ENCODE measurements around the gene WFDC13. TPM values are rescaled to one million over a fixed set of nuclear protein-coding genes. Genes with fewer than 3 reads are reported as not detected.
"Not testable (repeated sequence)": the region's sequence is repeated elsewhere in the genome, so short reads cannot be mapped to it uniquely, and the experiment has no call there.

The WFDC13 gene, protein sequence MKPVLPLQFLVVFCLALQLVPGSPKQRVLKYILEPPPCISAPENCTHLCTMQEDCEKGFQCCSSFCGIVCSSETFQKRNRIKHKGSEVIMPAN
- total RNA-seq = not detected
- long read RNA-seq = 0 reads

DNA sequence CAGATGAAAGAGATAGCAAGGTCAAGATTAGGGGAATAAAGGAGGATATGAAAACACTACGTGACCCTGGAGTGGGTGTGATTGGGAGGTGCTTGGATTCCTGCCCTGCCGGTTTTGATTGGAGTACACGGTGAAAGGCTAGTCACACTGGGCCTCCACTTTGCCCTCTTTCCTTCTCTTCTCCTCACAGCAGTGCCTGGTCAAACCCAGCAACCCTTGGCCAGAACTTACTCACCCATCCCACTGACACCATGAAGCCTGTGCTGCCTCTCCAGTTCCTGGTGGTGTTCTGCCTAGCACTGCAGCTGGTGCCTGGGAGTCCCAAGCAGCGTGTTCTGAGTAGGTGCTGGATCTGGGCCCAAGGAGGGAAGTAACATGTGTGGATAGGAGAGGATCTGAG, at the start of gene WFDC13:
Gene WFDC13 (plus strand): TSS at position 166 of the 400 bp plus-strand sequence. CDS start 86 bp downstream, at position 252.
- H3K27me3 ChIP-seq = no peaks in the 10 kb centered on the region
- no peaks in the 10 kb centered on the region for H3K9me3 ChIP-seq
- ATAC-seq (peak; percentile 62), DNase-seq (no peak)
- H3K4me1 ChIP-seq = peaks cover 3% of the 10 kb centered on the region
- H3K27ac ChIP-seq = no peak within 1 kb of the TSS
- no peak within 1 kb of the TSS for H3K4me3 ChIP-seq
- TF ChIP-seq, protein P1, sequence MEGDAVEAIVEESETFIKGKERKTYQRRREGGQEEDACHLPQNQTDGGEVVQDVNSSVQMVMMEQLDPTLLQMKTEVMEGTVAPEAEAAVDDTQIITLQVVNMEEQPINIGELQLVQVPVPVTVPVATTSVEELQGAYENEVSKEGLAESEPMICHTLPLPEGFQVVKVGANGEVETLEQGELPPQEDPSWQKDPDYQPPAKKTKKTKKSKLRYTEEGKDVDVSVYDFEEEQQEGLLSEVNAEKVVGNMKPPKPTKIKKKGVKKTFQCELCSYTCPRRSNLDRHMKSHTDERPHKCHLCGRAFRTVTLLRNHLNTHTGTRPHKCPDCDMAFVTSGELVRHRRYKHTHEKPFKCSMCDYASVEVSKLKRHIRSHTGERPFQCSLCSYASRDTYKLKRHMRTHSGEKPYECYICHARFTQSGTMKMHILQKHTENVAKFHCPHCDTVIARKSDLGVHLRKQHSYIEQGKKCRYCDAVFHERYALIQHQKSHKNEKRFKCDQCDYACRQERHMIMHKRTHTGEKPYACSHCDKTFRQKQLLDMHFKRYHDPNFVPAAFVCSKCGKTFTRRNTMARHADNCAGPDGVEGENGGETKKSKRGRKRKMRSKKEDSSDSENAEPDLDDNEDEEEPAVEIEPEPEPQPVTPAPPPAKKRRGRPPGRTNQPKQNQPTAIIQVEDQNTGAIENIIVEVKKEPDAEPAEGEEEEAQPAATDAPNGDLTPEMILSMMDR (IDR thresholded peaks at IDR 0.05) = no peak
- no peaks in the 10 kb centered on the region for H3K36me3 ChIP-seq
- intact Hi-C loops (cut with DNase I) = no loop called here

DNA sequence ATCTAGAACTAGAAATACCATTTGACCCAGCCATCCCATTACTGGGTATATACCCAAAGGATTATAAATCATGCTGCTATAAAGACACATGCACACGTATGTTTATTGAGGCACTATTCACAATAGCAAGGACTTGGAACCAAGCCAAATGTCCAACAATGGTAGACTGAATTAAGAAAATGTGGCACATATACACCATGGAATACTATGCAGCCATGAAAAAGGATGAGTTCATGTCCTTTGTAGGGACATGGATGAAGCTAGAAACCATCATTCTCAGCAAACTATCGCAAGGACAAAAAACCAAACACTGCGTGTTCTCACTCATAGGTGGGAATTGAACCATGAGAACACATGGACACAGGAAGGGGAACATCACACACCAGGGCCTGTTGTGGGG, 44.8 kb upstream of the WFDC13 start:
- H3K4me3 ChIP-seq; ATAC-seq; H3K27ac ChIP-seq; H3K4me1 ChIP-seq; H3K9me3 ChIP-seq; H3K36me3 ChIP-seq; H3K27me3 ChIP-seq; intact Hi-C loops (cut with DNase I); DNase-seq: not testable (repeated sequence)

DNA sequence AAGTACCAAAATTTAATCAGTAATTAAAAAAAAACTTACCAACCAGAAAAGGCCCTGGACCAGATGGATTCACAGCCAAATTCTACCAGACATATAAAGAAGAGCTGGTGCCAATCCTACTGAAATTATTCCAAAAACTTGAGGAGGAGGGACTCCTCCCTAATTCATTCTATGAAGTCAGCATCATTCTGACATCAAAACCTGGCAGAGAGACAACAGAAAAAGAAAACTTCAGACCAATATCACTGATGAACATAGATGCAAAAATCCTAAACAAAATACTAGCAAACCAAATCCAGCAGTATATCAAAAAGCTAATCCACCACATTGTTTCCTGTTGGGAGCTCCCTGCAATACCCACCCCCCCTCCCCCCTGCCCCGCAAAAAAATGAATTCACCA, 31.7 kb upstream of the WFDC13 start, which contains the start of gene WFDC11:
Gene WFDC11 (minus strand): TSS at position 101 of the 400 bp plus-strand sequence. CDS start 19,639 bp downstream, outside the sequence.
- Histone ChIP-seq H3K36me3 (no peaks in the 10 kb centered on the region), H3K4me3 (no peak within 1 kb of the TSS), H3K27me3 (no peaks in the 10 kb centered on the region), H3K9me3 (no peaks in the 10 kb centered on the region), H3K4me1 (no peaks in the 10 kb centered on the region), H3K27ac (no peak within 1 kb of the TSS)
- no peak for ATAC-seq
- TF ChIP-seq, protein P1 (IDR thresholded peaks at IDR 0.05) = no peak
- intact Hi-C loops (cut with DNase I) = no loop called here
- no peak for DNase-seq

DNA sequence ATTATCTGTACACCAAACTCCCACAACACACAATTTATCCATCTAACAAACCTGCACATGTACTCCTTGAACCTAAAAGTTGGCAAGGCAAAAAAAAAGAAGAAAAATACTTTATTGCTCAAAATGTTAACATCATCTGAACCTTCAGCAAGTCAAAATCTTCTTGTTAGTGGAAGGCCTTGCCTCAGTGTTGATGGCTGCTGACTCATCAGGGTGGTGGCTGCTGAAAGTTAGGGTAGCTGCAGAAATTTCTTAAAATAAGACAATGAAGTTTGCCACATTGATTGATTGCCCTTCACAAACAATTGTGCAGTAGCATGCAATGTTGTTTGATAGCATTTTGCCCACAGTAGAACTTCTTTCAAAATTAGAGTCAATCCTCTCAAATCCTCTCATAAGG, 29.1 kb upstream of the WFDC13 start:
- H3K27me3 ChIP-seq = no peaks in the 10 kb centered on the region
- ATAC-seq (no peak), DNase-seq (no peak)
- intact Hi-C loops (cut with DNase I) = no loop called here
- no peak overlapping the region for H3K27ac ChIP-seq
- no peaks in the 10 kb centered on the region for H3K9me3 ChIP-seq
- H3K36me3 ChIP-seq = no peaks in the 10 kb centered on the region
- H3K4me3 ChIP-seq = no peak overlapping the region
- no peaks in the 10 kb centered on the region for H3K4me1 ChIP-seq
- TF ChIP-seq, protein P1 (IDR thresholded peaks at IDR 0.05) = no peak

DNA sequence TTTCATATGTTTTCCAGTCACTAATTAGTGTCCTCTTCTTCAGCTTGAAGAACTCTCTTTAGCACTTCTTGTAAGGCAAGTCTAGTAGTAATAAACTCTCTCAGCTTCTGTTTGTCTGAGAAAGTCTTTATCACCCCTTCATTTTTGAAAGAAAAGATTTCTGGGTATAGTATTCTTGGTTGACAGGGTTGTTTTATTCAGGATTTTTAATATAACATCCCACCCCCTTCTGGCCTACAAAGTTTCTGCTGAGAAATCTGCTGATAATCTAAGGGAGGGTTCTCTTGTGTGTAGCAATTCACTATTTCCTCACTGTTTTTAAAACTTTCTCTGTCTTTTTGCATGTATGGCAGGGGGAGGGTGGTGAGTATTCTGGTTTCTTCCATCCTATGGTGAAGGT, 22.2 kb upstream of the WFDC13 start:
- no peak for DNase-seq
- ATAC-seq = no peak
- intact Hi-C loops (cut with DNase I) = no loop called here
- Histone ChIP-seq H3K27me3 (no peaks in the 10 kb centered on the region), H3K27ac (no peak overlapping the region), H3K4me1 (no peaks in the 10 kb centered on the region), H3K36me3 (no peaks in the 10 kb centered on the region), H3K4me3 (no peak overlapping the region), H3K9me3 (peaks cover 8% of the 10 kb centered on the region)
- TF ChIP-seq, protein P1 (IDR thresholded peaks at IDR 0.05) = no peak

DNA sequence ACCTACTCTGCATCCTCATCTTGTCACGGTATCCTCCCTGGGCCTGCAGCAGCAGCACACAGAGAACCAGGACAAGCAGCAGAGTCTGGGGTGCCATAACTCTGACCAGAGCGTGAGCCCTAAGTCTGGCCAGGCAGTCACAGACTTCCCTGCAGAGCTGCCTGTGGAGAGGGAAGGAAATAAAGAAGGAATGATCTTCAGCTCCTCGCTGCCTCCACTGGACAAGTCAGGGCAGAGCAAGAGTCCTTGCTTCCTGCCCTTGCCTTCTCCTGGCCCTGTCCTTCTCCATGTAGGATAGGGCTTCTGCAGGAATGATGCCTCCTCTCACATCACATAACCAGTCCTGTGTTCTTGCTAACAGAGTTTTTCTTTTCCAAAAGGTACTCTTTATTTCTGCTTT, 15.9 kb upstream of the WFDC13 start:
- Histone ChIP-seq H3K36me3 (no peaks in the 10 kb centered on the region), H3K27me3 (no peaks in the 10 kb centered on the region), H3K4me1 (no peaks in the 10 kb centered on the region), H3K27ac (no peak overlapping the region), H3K9me3 (no peaks in the 10 kb centered on the region), H3K4me3 (no peak overlapping the region)
- TF ChIP-seq, protein P1 (IDR thresholded peaks at IDR 0.05) = peak; percentile 12
- ATAC-seq = peak; percentile 69
- DNase-seq = no peak
- intact Hi-C loops (cut with DNase I) = no loop called here

DNA sequence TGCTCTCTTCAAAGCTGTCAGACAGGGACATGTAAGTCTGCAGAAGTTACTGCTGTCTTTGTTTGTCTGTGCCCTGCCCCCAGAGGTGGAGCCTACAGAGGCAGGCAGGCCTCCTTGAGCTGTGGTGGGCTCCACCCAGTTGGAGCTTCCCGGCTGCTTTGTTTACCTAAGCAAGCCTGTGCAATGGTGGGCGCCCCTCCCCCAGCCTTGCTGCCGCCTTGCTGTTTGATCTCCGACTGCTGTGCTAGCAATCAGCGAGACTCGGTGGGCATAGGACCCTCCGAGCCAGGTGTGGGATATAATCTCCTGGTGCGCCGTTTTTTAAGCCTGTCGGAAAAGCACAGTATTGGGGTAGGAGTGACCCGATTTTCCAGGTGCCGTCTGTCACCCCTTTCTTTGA, 8.5 kb upstream of the WFDC13 start:
- H3K36me3 ChIP-seq; ATAC-seq; H3K9me3 ChIP-seq; H3K27me3 ChIP-seq; intact Hi-C loops (cut with DNase I); H3K27ac ChIP-seq; H3K4me1 ChIP-seq; DNase-seq; H3K4me3 ChIP-seq: not testable (repeated sequence)

Data from upper lobe of right lung (tissue), 1 donor.